T1000 (cell line): ENCODE data around the gene ITLN1.

Experiments used
- DNase-seq: peaks from one replicate; lab custom pipeline; 2025; ENCODE audit warnings: mixed read lengths; lab: John Stamatoyannopoulos, UW

ITLN1 gene

GRCh38 chr1:160858097-160858496 is 26.9 kb downstream of the ITLN1 start:
- DNase-seq: no peak

- no peak for DNase-seq
Measured at GRCh38 chr1:160855181-160855981, 29.6 kb downstream of the ITLN1 start.

- DNase-seq: no peak
Measured at GRCh38 chr1:160853754-160854153, 31.2 kb downstream of the ITLN1 start.

GRCh38 chr1:160853014-160853413 is 32.0 kb downstream of the ITLN1 start:
- DNase-seq: no peak

- DNase-seq: no peak
Measured at GRCh38 chr1:160850993-160851392, 34.0 kb downstream of the ITLN1 start.

GRCh38 chr1:160850541-160850940 is 34.4 kb downstream of the ITLN1 start:
- DNase-seq: no peak

GRCh38 chr1:160846281-160846680 is 38.7 kb downstream of the ITLN1 start:
- DNase-seq: no peak

GRCh38 chr1:160844447-160845232 is 40.3 kb downstream of the ITLN1 start:
- no peak for DNase-seq

- DNase-seq: no peak
Measured at GRCh38 chr1:160841079-160841478, 43.9 kb downstream of the ITLN1 start.

- DNase-seq: no peak
Measured at GRCh38 chr1:160839746-160840145, 45.2 kb downstream of the ITLN1 start.

GRCh38 chr1:160838888-160839287 is 46.1 kb downstream of the ITLN1 start:
- DNase-seq: no peak

- no peak for DNase-seq
Measured at GRCh38 chr1:160837558-160838205, 47.3 kb downstream of the ITLN1 start.

- DNase-seq: no peak
Measured at GRCh38 chr1:160836981-160837557, 47.9 kb downstream of the ITLN1 start.

GRCh38 chr1:160836561-160836960 is 48.4 kb downstream of the ITLN1 start:
- no peak for DNase-seq

- DNase-seq: no peak
Measured at GRCh38 chr1:160835751-160836150, 49.2 kb downstream of the ITLN1 start.

GRCh38 chr1:160834945-160835565 is 49.9 kb downstream of the ITLN1 start:
- DNase-seq: no peak

GRCh38 chr1:160830321-160831153 is 54.4 kb downstream of the ITLN1 start:
- no peak for DNase-seq

- no peak for DNase-seq
Measured at GRCh38 chr1:160829766-160830165, 55.2 kb downstream of the ITLN1 start.

- no peak for DNase-seq
Measured at GRCh38 chr1:160827418-160827817, 57.6 kb downstream of the ITLN1 start.

- no peak for DNase-seq
Measured at GRCh38 chr1:160826546-160826945, 58.4 kb downstream of the ITLN1 start.
